Left lung (tissue), 10 donors: ENCODE results near the gene CLOCK. TPM values are rescaled to one million over a fixed set of nuclear protein-coding genes. Genes with fewer than 3 reads are reported as not detected.

Experiments used
- ATAC-seq: fragments of 200-7000 bp; cut with Tn5 transposase; one replicate; pipeline ENCODE4 v1.9.1; 2020; ENCODE audit warnings: moderate library complexity
- DNase-seq, 4 donors: peaks; one replicate each; pipeline ENCODE4 v3.0.0-alpha.2; 2013 to 2020
- H3K27ac ChIP-seq, 2 donors: fragments of 200-600 bp; sonication (generic) in 1 of 2; one replicate each; pipeline versions ENCODE4 v1.5.0 to v1.8.0; 2020 to 2021
- H3K27me3 ChIP-seq, 2 donors: fragments of 200-600 bp; sonication (generic) in 1 of 2; one replicate each; pipeline versions ENCODE4 v1.5.0 to v1.8.0; 2020 to 2021
- H3K36me3 ChIP-seq, 2 donors: fragments of 200-600 bp; sonication (generic) in 1 of 2; one replicate each; pipeline versions ENCODE4 v1.5.0 to v1.8.0; 2020 to 2021
- H3K4me1 ChIP-seq, 2 donors: fragments of 200-600 bp; one replicate each; pipeline ENCODE4 v1.8.0; 2021
- H3K4me3 ChIP-seq, 2 donors: fragments of 200-600 bp; sonication (generic) in 1 of 2; one replicate each; pipeline versions ENCODE4 v1.5.0 to v1.8.0; 2020 to 2021; ENCODE audit warnings: mild to moderate bottlenecking in 1 of 2
- H3K9me3 ChIP-seq, 2 donors: fragments of 200-600 bp; sonication (generic) in 1 of 2; one replicate each; pipeline versions ENCODE4 v1.5.0 to v1.8.0; 2020 to 2021
- CTCF ChIP-seq, 2 donors: fragments of 200-600 bp; sonication (generic) in 1 of 2; IDR thresholded peaks; one replicate each; pipeline versions ENCODE4 v1.5.0 to v1.8.0; 2021; ENCODE audit warnings: antibody characterized with exemption in 2 of 2
- intact Hi-C, 2 donors: fragments of 100-400 bp; cut with DNase I; formaldehyde crosslinking; loops; one replicate each; pipeline versions ENCODE4 v1.11.2 to v1.14.2; 2022
- polyA plus RNA-seq, 6 donors: library from polyadenylated mRNA; unstranded; fragments of 120-200 nt; gene quantifications; one replicate each; pipeline ENCODE4 v1.2.1, GENCODE V29; 2013; ENCODE audit not compliant: insufficient read length in 6 of 6
- total RNA-seq, 2 donors: library from RNA; stranded (reverse); fragmentation: NEBNext Ultra II Directional; extraction: Animal tissue kit (Norgen Biotek cat#: 25700); gene quantifications; one replicate each; pipeline ENCODE4 v1.2.1, GENCODE V29; 2021
- donor health status: DM: no; HTN: yes; CAD: no.
- donor health status: DM: no; HTN: no; CAD: no.

CLOCK gene
- total and polyA plus RNA-seq, 8 donors, result 19.8 to 27.6 (median 21.7) TPM

GRCh38 chr4:55437823-55438222 is 108.9 kb downstream of the CLOCK start:
- intact Hi-C loops, result no loop called here
- ATAC-seq (no peak), DNase-seq (no peak)
- no peaks in the 10 kb centered on the region for H3K27me3 ChIP-seq
- H3K9me3 ChIP-seq, result no peaks in the 10 kb centered on the region
- H3K4me3 ChIP-seq, result no peak overlapping the region
- H3K4me1 ChIP-seq, result no peaks in the 10 kb centered on the region
- H3K27ac ChIP-seq, result no peak overlapping the region
- no peak for TF ChIP-seq CTCF (IDR thresholded peaks at IDR 0.05)
- peaks cover 0 to 58% of the 10 kb centered on the region in 2 donors for H3K36me3 ChIP-seq

GRCh38 chr4:55437356-55437796 is 109.3 kb downstream of the CLOCK start:
- DNase-seq (no peak), ATAC-seq (no peak)
- Histone ChIP-seq H3K4me3 (no peak overlapping the region), H3K4me1 (no peaks in the 10 kb centered on the region), H3K36me3 (peaks cover 0 to 58% of the 10 kb centered on the region in 2 donors), H3K27ac (no peak overlapping the region), H3K9me3 (no peaks in the 10 kb centered on the region), H3K27me3 (no peaks in the 10 kb centered on the region)
- intact Hi-C loops, result no loop called here
- no peak for TF ChIP-seq CTCF (IDR thresholded peaks at IDR 0.05)

DNA sequence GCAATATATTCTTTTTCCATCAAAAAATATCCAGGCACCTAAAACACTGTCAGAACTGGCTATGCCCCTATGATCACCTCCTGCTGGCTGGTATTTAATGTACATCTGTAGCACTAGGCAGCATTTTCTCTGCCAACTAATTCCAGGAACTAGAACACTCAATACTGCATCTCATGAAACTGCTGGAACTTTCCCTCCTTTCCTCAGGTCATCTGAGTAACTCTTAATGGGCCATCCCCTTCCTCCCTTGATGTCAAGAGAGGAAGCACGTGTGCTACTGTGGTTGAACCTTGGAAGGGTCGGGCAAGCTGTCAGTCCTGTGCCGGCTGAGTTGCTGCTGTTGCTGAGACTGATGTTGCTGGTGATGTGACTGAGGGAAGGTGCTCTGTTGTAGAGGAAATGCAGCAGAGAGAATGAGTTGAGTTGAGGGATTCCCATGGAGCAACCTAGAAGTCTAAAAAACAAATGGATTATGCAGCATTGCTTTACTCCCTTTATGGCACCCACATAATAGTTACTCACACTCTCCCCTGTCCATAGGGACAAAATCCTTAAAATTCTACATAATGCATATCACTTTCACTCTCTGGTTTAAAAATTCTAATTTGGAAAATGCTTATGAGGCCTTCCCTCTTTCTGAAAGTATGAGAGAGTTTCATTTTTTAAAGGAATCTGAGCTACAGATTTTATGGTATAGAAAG is 111.4 kb downstream of the CLOCK start:
- Histone ChIP-seq H3K27ac (no peak overlapping the region), H3K4me1 (no peaks in the 10 kb centered on the region), H3K9me3 (no peaks in the 10 kb centered on the region), H3K36me3 (peaks cover 0 to 63% of the 10 kb centered on the region in 2 donors), H3K27me3 (no peaks in the 10 kb centered on the region), H3K4me3 (no peak overlapping the region)
- peak in 1 of 2 donors; percentile 7 for TF ChIP-seq CTCF (IDR thresholded peaks at IDR 0.05)
- peak in 1 of 4 donors; percentile 10 for DNase-seq
- peak; percentile 14 for ATAC-seq
- intact Hi-C loops, result no loop called here

- TF ChIP-seq CTCF (IDR thresholded peaks at IDR 0.05), result no peak
- Histone ChIP-seq H3K27ac (peak overlapping the region; percentile 16 to 19), H3K27me3 (no peaks in the 10 kb centered on the region), H3K4me3 (no peak overlapping the region), H3K4me1 (no peaks in the 10 kb centered on the region), H3K9me3 (no peaks in the 10 kb centered on the region), H3K36me3 (peaks cover 0 to 84% of the 10 kb centered on the region in 2 donors)
- DNase-seq (no peak), ATAC-seq (peak; percentile 95)
- intact Hi-C loops, result no loop called here
Measured at GRCh38 chr4:55431710-55432336, 114.9 kb downstream of the CLOCK start.

- intact Hi-C loops, result no loop called here
- Histone ChIP-seq H3K27me3 (no peaks in the 10 kb centered on the region), H3K9me3 (no peaks in the 10 kb centered on the region), H3K27ac (no peak overlapping the region), H3K36me3 (peaks cover 0 to 99% of the 10 kb centered on the region in 2 donors), H3K4me3 (no peak overlapping the region), H3K4me1 (no peaks in the 10 kb centered on the region)
- no peak for TF ChIP-seq CTCF (IDR thresholded peaks at IDR 0.05)
- DNase-seq (no peak), ATAC-seq (no peak)
Measured at GRCh38 chr4:55424791-55425190, 121.9 kb downstream of the CLOCK start.
